Central memory CD8-positive, alpha-beta T cell (primary cell): ENCODE data around the gene NR2F1.

Experiments
- ATAC-seq: fragments of 150-1000 bp; cut with Tn5 transposase; replicated peaks from 2 replicates; pipeline ENCODE4 v1.10.0; 2022; ENCODE audit warnings: mild to moderate bottlenecking, moderate FRiP score, moderate number of reproducible peaks; ENCODE audit not compliant: poor library complexity, severe bottlenecking; ENCODE audit errors: extremely low read depth
- DNase-seq, 2 donors: peaks; one replicate each; pipeline ENCODE4 v3.0.0; 2021; ENCODE audit warnings: low spot score in 2 of 2
- H3K27ac Mint-ChIP-seq: one replicate; pipeline ENCODE4 v1.8.0; 2022; ENCODE audit warnings: low read depth, mild to moderate bottlenecking, moderate library complexity, mixed read lengths
- H3K27me3 Mint-ChIP-seq: one replicate; pipeline ENCODE4 v1.8.0; 2022; ENCODE audit warnings: mixed read lengths
- H3K36me3 Mint-ChIP-seq: one replicate; pipeline ENCODE4 v1.8.0; 2022; ENCODE audit warnings: mild to moderate bottlenecking, moderate library complexity, mixed read lengths; ENCODE audit not compliant: insufficient read depth
- H3K4me1 Mint-ChIP-seq: one replicate; pipeline ENCODE4 v1.8.0; 2022; ENCODE audit warnings: mixed read lengths
- H3K4me3 Mint-ChIP-seq: one replicate; pipeline ENCODE4 v1.8.0; 2022; ENCODE audit warnings: mild to moderate bottlenecking, moderate library complexity, mixed read lengths
- H3K9me3 Mint-ChIP-seq: one replicate; pipeline ENCODE4 v1.8.0; 2022; ENCODE audit warnings: mixed read lengths

Gene NR2F1

DNA sequence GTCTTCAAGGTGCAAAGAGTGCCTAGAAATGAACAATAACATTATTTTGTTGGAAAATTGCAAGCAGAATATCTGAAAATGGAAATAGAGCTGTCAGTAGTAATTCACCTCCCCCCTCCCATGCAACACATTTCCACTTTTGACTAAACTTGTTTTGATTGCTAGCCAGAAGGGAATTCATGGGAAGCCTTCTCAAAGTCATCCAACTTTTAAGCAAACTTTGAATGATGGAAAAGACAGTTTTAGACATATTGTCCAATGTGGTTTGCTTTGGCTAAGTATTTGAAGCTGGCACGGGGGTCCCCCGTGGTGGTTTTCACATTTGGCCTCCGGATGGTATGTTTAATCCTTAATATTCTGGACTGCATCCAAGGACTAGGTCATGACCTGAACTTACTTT, 7.5 kb downstream of the NR2F1 start:
- Mint-ChIP-seq H3K36me3 (peaks cover 9% of the 10 kb centered on the region), H3K27ac (no peak overlapping the region), H3K27me3 (peaks cover 12% of the 10 kb centered on the region), H3K4me1 (peaks cover 14% of the 10 kb centered on the region), H3K9me3 (no peaks in the 10 kb centered on the region), H3K4me3 (no peak overlapping the region)
- ATAC-seq = no peak
- DNase-seq = no peak

DNA sequence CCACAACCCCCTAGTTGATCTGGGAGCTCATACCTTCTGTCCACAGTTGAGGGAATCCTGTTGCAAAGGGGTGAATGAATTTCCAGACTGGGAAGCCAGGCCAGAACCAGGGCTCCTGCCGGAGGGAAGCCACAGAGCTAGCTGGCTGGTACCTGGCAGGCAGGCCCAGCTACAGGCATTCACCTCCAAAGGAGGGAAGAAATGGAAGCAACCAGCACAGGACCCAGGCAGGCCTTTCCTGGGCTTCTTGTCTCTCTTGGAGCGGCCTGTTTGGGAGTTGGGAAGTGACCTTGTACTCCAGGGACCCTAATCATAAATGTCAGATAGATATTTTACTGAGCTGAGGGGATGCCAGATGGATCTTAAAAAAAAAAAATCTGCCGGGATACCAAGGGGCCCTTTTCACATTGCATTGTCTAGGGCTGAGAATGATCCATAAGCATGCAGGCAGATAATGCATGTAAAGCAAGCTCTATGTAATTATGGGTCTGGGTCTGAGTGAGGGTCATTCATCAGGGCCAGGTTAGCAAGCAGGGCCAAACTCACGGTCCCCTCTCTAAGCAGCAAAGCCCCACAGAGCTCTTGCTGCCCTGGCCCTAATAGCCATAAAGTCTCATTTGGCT, 8.4 kb downstream of the NR2F1 start:
- no peak overlapping the region for H3K27ac Mint-ChIP-seq
- DNase-seq (no peak), ATAC-seq (no peak)
- peaks cover 13% of the 10 kb centered on the region for H3K4me1 Mint-ChIP-seq
- H3K4me3 Mint-ChIP-seq = no peak overlapping the region
- H3K36me3 Mint-ChIP-seq = peaks cover 11% of the 10 kb centered on the region
- peaks cover 3% of the 10 kb centered on the region for H3K27me3 Mint-ChIP-seq
- no peaks in the 10 kb centered on the region for H3K9me3 Mint-ChIP-seq

DNA sequence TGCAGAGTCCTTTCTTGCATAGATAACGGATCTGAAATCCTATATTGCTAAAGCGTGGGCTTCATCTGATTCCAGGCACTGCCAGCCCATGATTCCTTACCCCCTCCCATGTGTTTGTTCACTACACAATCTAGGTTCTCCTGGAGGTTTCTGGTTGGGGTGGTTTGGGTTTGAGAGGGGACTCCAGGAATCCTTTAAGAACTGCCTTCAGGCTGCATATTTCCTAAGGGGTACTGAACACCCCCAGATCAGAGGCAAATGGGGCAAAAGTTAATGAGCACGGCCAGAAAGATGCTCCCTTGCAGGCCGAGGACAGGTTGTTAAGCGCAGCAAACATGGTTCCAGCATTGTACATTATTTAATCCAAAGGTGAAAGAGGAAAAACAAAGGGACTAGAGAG, 9.9 kb downstream of the NR2F1 start:
- DNase-seq (no peak), ATAC-seq (no peak)
- H3K27ac Mint-ChIP-seq = no peak overlapping the region
- peaks cover 12% of the 10 kb centered on the region for H3K4me1 Mint-ChIP-seq
- H3K27me3 Mint-ChIP-seq = no peaks in the 10 kb centered on the region
- H3K9me3 Mint-ChIP-seq = no peaks in the 10 kb centered on the region
- H3K4me3 Mint-ChIP-seq = no peak overlapping the region
- H3K36me3 Mint-ChIP-seq = peaks cover 7% of the 10 kb centered on the region

DNA sequence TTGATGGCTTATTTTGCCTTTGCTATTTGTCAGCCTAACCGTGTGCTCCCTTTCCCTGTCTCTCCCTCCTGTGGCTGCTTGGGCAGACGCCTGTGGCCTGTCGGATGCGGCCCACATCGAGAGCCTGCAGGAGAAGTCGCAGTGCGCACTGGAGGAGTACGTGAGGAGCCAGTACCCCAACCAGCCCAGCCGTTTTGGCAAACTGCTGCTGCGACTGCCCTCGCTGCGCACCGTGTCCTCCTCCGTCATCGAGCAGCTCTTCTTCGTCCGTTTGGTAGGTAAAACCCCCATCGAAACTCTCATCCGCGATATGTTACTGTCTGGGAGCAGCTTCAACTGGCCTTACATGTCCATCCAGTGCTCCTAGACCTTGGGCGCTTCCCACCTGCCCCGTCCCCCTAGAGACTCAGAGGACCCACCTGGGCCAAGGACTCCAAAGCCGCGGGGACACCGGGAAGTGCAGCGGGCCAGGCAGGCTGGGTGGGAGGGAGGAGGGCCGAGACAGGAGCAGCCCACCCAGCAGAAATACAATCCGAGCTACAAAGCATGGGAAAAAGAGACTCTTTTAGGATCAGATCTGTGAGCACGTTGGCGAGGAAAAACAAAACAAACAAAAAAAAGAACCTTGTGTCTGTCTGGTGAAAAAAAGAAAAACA, 10.6 kb downstream of the NR2F1 start:
- ATAC-seq = no peak
- Mint-ChIP-seq H3K36me3 (peaks cover 7% of the 10 kb centered on the region), H3K9me3 (no peaks in the 10 kb centered on the region), H3K27me3 (no peaks in the 10 kb centered on the region), H3K27ac (no peak overlapping the region), H3K4me3 (no peak overlapping the region), H3K4me1 (peaks cover 10% of the 10 kb centered on the region)
- DNase-seq = no peak

DNA sequence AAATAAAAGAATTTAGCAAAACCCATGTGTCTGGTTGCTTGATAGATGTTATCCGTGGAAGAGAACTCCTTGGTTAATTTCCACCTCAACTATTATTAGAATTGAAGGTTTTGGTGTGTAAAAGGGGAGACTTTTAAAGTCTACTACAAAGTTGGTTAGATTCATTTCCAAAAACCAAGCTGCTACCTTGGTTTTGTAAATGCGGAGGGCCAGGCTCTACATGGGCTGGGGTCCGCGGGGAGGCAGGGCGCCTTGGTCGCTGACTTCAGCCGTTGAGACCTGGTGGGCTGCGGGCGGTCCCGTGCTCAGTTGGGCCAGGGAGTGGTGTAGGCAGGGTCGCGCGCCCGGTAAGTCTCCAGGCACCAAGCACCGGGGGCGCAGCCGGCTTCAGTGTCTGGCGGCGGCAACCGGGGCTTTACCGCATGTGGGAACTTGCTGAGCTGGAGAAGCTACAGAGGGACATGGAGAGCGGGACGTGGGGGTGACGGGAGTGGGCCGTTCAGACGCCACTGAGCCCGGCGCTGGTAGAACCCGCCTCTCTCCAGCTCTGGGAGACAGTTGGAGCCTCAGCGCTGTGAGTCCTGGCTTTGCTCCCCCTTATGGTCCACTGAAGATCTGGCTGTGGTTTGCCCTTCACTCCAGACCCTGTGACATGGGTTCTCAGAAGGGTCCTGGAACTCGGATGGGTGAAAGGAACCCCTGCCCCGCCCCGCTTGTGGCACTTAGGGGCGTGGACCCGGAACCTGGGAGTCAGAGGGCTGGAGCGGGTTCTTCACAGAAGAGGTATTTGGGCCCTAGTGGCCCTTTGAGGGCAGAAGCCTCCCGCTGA, 11.8 kb downstream of the NR2F1 start:
- ATAC-seq (no peak), DNase-seq (no peak)
- Mint-ChIP-seq H3K4me3 (peak overlapping the region; percentile 36), H3K4me1 (peaks cover 10% of the 10 kb centered on the region), H3K36me3 (peaks cover 4% of the 10 kb centered on the region), H3K27ac (no peak overlapping the region), H3K9me3 (no peaks in the 10 kb centered on the region), H3K27me3 (no peaks in the 10 kb centered on the region)

DNA sequence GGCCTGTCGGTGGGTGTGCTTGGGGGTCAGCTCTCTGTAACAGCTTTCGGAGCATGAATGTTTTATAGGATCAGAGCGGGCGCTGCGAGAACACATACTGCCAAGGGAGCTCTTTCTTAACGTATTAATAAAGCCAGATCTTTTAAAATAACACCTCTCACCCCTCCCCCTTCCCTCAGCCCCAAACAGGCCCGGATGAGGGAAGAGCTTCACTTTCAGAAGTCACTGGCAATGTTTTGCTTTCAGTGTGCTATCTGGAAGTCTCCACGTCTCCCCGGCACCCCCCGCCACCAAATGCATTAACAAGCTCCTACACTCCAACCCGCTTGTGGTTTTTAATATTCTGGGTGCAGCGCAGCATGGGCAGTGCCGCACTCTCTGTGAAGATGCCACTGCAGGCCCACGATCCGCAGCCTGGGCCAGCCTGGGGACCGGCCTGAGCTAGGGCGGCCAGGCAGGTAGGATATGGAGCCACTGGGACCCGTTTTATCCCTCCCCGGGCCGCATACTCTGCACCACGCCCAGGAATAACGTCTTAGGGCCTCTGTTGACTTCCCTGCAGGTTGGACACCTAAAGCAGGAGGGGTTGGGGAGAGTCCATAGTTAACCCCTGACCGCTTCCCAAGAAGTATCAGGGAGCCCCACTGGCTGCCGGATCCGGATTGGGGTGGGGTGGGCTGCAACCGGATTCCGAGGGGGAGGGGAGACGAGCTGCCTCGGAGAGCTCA, 12.6 kb downstream of the NR2F1 start:
- Mint-ChIP-seq H3K4me3 (peak overlapping the region; percentile 36), H3K27me3 (no peaks in the 10 kb centered on the region), H3K9me3 (no peaks in the 10 kb centered on the region), H3K36me3 (peaks cover 4% of the 10 kb centered on the region), H3K27ac (no peak overlapping the region), H3K4me1 (peaks cover 10% of the 10 kb centered on the region)
- no peak for DNase-seq
- no peak for ATAC-seq

DNA sequence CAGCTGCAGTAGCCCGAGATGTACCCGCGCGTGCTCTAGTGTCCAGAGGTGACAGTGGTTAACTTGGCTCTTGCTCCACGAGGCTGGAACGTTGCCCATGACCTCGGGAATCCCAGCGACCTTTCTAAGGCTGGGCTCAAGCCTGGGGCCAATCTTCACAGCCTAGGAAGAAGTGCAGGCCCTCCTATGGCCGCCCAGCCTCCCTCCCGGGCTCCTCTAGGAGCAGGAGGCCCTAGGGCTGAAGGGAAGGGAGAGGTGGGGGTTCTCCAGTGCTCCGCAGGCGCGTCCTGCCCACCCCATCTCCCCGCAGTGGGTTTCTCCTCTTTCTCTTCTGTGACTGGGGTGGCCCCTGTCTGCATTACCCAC, 13.3 kb downstream of the NR2F1 start:
- Mint-ChIP-seq H3K9me3 (no peaks in the 10 kb centered on the region), H3K4me1 (peaks cover 10% of the 10 kb centered on the region), H3K27me3 (no peaks in the 10 kb centered on the region), H3K4me3 (no peak overlapping the region), H3K27ac (no peak overlapping the region), H3K36me3 (peaks cover 4% of the 10 kb centered on the region)
- DNase-seq (no peak), ATAC-seq (no peak)

DNA sequence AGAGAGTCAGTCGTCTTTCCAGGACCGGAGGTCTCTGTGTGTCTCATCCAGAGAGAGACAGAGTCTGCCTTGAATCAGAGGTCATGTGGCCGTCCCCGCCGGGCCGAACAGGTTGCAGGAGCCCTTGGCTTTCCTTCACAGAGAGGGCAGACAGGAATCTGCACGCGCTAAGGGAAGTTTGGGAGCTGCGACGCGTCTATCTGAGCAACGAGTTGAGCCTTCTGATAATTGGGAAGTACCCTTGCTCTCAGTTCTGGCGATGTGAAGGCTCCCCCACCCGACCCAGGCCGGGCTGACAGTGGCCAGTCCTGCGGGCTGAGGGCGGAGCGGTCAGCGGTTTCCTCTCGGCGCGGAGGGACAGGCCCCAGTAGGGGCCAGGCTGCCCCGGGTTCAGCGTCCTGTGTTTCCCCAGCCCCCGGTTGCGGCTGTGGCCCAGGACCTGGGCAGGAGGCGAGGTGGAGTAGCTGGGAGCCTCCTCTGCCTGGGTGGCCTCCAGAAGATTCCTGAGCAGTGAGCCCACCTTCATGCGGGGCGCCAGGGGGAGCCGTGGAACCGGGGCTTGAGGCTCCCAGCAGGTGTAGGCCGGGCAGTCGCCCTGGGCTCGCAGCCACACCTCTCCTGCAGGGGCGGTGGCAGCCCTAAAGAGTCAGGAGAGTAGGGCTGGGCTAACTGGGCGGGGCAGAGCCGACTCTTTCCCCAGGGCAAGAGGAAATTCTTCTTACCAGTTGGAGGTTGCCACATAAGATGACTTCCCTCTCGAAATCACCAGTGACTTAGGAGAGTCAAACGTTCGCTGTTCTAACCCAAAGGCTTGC, 13.9 kb downstream of the NR2F1 start:
- Mint-ChIP-seq H3K36me3 (peaks cover 6% of the 10 kb centered on the region), H3K4me1 (peaks cover 10% of the 10 kb centered on the region), H3K27me3 (no peaks in the 10 kb centered on the region), H3K27ac (no peak overlapping the region), H3K4me3 (no peak overlapping the region), H3K9me3 (no peaks in the 10 kb centered on the region)
- DNase-seq = no peak
- peak; percentile 19 for ATAC-seq

DNA sequence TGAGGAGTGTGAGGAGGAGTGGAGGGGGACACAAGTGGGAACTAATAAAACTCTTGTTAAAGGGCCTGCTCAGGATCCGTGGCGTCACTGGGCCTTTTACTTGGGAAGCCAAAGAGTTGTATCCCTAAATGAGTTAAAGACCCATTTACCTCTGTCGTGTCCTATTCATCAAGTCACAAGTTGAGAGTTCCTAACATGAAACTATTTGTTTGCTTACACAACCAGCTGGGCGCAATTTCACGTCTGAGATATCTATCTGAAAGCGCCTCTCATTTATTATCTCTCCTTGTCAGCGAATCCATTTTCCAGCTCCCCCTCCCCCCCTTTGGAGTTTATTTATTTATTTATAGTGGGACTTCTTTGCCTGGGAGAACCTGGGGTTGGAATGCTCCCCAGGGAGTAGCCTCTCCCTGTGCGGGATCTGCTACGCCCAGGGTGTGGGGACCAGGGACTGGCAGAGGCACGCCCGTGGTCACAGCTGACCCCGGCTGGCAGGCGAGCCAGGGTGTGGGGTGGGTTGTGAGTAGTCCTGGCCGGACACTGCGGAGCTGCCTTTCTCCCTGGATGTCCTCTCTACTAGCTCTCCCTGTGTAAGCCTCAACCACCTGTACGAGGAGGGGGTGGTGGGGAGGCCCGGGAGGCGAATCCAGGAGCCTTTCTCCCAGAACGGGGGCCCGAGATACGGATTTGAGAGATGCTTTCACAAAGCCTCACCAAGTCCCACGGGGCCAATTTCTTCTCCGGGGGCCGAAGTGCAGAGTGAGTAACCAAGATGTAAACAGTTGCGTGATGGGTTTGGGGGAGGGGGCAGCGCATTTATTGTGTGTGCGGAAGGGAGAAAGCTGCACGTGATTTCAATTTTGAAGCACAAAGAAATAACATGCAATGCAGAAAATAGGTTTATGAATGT, 15.3 kb downstream of the NR2F1 start:
- no peak for DNase-seq
- H3K27me3 Mint-ChIP-seq = no peaks in the 10 kb centered on the region
- no peak for ATAC-seq
- H3K9me3 Mint-ChIP-seq = no peaks in the 10 kb centered on the region
- H3K36me3 Mint-ChIP-seq = peaks cover 6% of the 10 kb centered on the region
- H3K27ac Mint-ChIP-seq = no peak overlapping the region
- peaks cover 10% of the 10 kb centered on the region for H3K4me1 Mint-ChIP-seq
- H3K4me3 Mint-ChIP-seq = no peak overlapping the region

DNA sequence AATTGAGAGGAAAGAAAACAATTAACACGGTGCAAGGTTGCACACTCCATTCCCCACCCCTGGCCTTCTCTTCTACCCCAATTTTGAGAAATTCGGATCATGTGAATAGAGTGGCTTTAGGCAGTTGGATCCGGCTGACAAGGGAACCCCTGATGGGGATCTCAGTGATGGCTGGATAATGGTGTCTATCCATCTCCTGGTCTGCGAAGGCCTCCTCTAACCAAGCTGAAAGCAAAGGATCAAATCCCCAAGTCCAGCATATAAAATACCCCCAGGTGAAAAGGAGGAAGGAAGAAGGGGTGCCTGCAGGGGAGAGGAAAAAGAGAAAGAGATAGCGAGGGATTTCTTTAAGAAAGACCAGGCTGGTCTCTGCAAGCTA, 16.0 kb downstream of the NR2F1 start:
- peaks cover 8% of the 10 kb centered on the region for H3K36me3 Mint-ChIP-seq
- peaks cover 10% of the 10 kb centered on the region for H3K4me1 Mint-ChIP-seq
- ATAC-seq = no peak
- DNase-seq = no peak
- no peak overlapping the region for H3K27ac Mint-ChIP-seq
- H3K27me3 Mint-ChIP-seq = no peaks in the 10 kb centered on the region
- H3K9me3 Mint-ChIP-seq = no peaks in the 10 kb centered on the region
- H3K4me3 Mint-ChIP-seq = no peak overlapping the region

DNA sequence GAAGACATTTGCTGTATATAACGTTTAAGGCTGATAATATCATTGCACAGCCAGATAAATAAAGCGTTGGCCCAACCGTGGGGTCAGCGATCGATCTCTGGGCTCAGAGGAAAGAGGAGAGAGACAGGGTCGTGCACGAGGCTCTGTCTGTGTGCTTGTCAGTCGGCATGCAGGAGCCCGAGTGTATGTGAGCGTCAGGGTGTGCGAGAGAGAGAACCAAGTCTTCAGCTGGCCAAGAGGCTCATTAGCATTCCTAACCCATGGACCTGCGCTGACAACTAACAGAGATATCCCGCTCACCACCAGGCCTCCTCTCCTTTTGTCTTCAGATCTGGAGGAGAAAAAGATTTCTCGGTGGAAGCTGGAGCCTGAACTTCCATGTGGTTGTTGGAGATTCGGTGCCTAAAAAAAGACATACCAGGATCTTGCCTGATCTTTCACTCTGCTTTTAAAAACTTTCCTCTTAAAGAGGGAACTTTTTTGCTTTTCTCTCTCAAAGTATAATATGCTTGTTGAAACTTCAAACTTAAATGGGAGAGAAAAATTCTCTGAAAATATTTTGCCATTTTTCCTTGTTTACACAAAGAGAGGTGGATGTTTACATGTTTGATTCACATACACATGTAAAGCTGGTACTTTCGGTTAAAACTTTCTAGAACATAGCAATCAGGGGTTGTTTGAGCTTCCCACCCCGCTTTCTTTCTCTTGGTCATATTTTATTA, 16.5 kb downstream of the NR2F1 start:
- Mint-ChIP-seq H3K4me3 (no peak overlapping the region), H3K27ac (no peak overlapping the region), H3K4me1 (peaks cover 12% of the 10 kb centered on the region), H3K36me3 (peaks cover 8% of the 10 kb centered on the region), H3K9me3 (no peaks in the 10 kb centered on the region), H3K27me3 (no peaks in the 10 kb centered on the region)
- DNase-seq (no peak), ATAC-seq (no peak)
